PC-3 (cell line): ENCODE results near the gene PADI6. TPM values are rescaled to one million over a fixed set of nuclear protein-coding genes. Genes with fewer than 3 reads are reported as not detected.

Source experiments
- ATAC-seq: fragments of 200-7000 bp; cut with Tn5 transposase; 2 replicates; pipeline ENCODE4 v1.9.1; 2020; ENCODE audit warnings: mild to moderate bottlenecking, moderate library complexity
- BruUV-seq: library from RNA; stranded (reverse); fragments of 400-500 nt; replicated peaks from 2 replicates; lab custom pipeline; 2021; lab: Mats Ljungman, UMichigan
- CTCF ChIA-PET: fragments of 300-600 bp; sonication (Branson Sonifier 250); formaldehyde crosslinking; loops from one replicate; lab custom pipeline; 2022; ENCODE audit warnings: antibody characterized with exemption; lab: Charles Lee
- POLR2A ChIA-PET: fragments of 300-600 bp; sonication (Branson Sonifier 250); formaldehyde crosslinking; loops from one replicate; lab custom pipeline; 2022; ENCODE audit warnings: antibody characterized with exemption; ENCODE audit not compliant: unreplicated experiment; lab: Charles Lee
- DNase-seq: peaks from one replicate; pipeline ENCODE4 v3.0.0-alpha.2; 2015
- H2AFZ ChIP-seq: fragments of 300-600 bp; sonication (generic); 2 replicates; pipeline ENCODE4 v1.6.0; 2016; ENCODE audit warnings: antibody characterized with exemption, low read length
- H3F3A ChIP-seq: fragments of 300-600 bp; sonication (generic); one replicate; pipeline ENCODE4 v1.6.0; 2017; ENCODE audit warnings: antibody characterized with exemption, low read length, control low read depth, mild to moderate bottlenecking; ENCODE audit not compliant: unreplicated experiment
- H3K27ac ChIP-seq: fragments of 300-600 bp; sonication (generic); 2 replicates; pipeline ENCODE4 v1.5.1; 2016; ENCODE audit warnings: mild to moderate bottlenecking, low read length
- H3K27me3 ChIP-seq: fragments of 300-600 bp; sonication (generic); 2 replicates; pipeline ENCODE4 v1.6.1; 2016; ENCODE audit warnings: low read length, mixed read lengths
- H3K36me3 ChIP-seq: fragments of 300-600 bp; sonication (generic); 2 replicates; pipeline ENCODE4 v1.6.1; 2016; ENCODE audit warnings: low read depth, mixed run types, low read length, mixed read lengths
- H3K4me1 ChIP-seq: fragments of 300-600 bp; sonication (generic); 2 replicates; pipeline ENCODE4 v1.5.1; 2016; ENCODE audit warnings: low read length; ENCODE audit not compliant: insufficient read depth
- H3K4me2 ChIP-seq: fragments of 300-600 bp; sonication (generic); 2 replicates; pipeline ENCODE4 v1.6.0; 2016; ENCODE audit warnings: low read length
- H3K4me3 ChIP-seq: fragments of 300-600 bp; sonication (generic); 2 replicates; pipeline ENCODE4 v1.5.1; 2016; ENCODE audit warnings: mild to moderate bottlenecking, low read length, mixed read lengths
- H3K79me2 ChIP-seq: fragments of 300-600 bp; sonication (generic); 2 replicates; pipeline ENCODE4 v1.6.1; 2017; ENCODE audit warnings: low read length, mixed read lengths
- H3K9ac ChIP-seq: fragments of 300-600 bp; sonication (generic); 2 replicates; pipeline ENCODE4 v1.6.0; 2016; ENCODE audit warnings: mild to moderate bottlenecking, low read length
- H3K9me2 ChIP-seq: fragments of 300-600 bp; sonication (generic); replicated peaks from 2 replicates; pipeline ENCODE4 v1.6.1; 2016; ENCODE audit warnings: mixed run types, low read length, mixed read lengths
- H3K9me3 ChIP-seq: fragments of 300-600 bp; sonication (generic); 2 replicates; pipeline ENCODE4 v1.6.1; 2016; ENCODE audit warnings: low read length, mixed read lengths
- H4K20me1 ChIP-seq: fragments of 300-600 bp; sonication (generic); 2 replicates; pipeline ENCODE4 v1.6.1; 2016; ENCODE audit warnings: low read length, mixed read lengths
- EZH2 ChIP-seq: fragments of 300-600 bp; sonication (generic); IDR thresholded peaks from one replicate; pipeline ENCODE4 v1.6.1; 2017; ENCODE audit warnings: antibody characterized with exemption, mild to moderate bottlenecking, low read length; ENCODE audit not compliant: unreplicated experiment
- EZH2phosphoT487 ChIP-seq: fragments of 300-600 bp; sonication (generic); IDR thresholded peaks from 2 replicates; pipeline ENCODE4 v1.6.1; 2018; ENCODE audit warnings: mild to moderate bottlenecking, antibody characterized with exemption, low read length, borderline replicate concordance
- intact Hi-C: fragments of 100-400 bp; cut with micrococcal nuclease; formaldehyde crosslinking; loops from 2 replicates; pipeline ENCODE4 v1.9.0; 2023
- total RNA-seq: library from RNA; depleted of rRNA; stranded (reverse); fragments of >200 nt; gene quantifications from 2 replicates; pipeline ENCODE4 v1.2.3, GENCODE V29; 2014; rRNA removed
- TF ChIP-seq, protein P1 (sequence below): fragments of 300-600 bp; sonication (generic); conservative IDR thresholded peaks from 2 replicates; pipeline ENCODE4 v1.5.1; 2017; ENCODE audit warnings: antibody characterized with exemption, low read depth, mild to moderate bottlenecking, low read length

The PADI6 gene
- total RNA-seq, 1 experiment from 2014 or later = not detected

DNA sequence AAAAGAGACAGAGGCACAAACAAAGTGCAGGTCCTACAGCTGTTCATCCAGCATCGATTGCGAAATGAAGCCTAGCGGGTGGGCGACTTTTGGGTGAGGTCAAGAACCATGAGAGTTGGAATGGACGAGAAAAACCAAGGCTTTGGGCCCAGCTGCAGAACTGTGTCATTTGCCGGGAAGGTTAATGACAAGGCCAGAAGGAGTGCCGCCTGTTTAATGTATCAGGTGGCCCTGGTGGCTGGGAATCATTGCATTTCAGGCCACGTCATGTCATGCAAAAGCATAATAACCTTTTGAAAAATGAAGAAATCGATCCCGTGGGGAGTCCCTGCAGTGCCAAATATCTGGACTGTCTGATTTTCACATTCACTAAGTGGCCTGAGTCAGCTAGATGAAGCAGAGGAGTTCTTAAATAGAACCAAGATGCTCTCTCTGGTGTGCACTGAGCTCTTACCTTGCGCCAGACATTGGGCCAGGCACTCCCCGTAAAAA is 75.6 kb downstream of the PADI6 start:
- H3F3A ChIP-seq = no peaks in the 10 kb centered on the region
- TF ChIP-seq, protein P1, sequence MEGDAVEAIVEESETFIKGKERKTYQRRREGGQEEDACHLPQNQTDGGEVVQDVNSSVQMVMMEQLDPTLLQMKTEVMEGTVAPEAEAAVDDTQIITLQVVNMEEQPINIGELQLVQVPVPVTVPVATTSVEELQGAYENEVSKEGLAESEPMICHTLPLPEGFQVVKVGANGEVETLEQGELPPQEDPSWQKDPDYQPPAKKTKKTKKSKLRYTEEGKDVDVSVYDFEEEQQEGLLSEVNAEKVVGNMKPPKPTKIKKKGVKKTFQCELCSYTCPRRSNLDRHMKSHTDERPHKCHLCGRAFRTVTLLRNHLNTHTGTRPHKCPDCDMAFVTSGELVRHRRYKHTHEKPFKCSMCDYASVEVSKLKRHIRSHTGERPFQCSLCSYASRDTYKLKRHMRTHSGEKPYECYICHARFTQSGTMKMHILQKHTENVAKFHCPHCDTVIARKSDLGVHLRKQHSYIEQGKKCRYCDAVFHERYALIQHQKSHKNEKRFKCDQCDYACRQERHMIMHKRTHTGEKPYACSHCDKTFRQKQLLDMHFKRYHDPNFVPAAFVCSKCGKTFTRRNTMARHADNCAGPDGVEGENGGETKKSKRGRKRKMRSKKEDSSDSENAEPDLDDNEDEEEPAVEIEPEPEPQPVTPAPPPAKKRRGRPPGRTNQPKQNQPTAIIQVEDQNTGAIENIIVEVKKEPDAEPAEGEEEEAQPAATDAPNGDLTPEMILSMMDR = no peak
- TF ChIP-seq EZH2 = no peak
- TF ChIP-seq EZH2phosphoT487 = no peak
- peaks cover 8% of the 10 kb centered on the region; the same call in 1 of the 2 replicates for H3K4me1 ChIP-seq
- no peak overlapping the region for H2AFZ ChIP-seq
- H3K4me2 ChIP-seq = no peak overlapping the region
- H3K9me2 ChIP-seq = no peaks in the 10 kb centered on the region
- BruUV-seq = no TSS peak
- DNase-seq (no peak), ATAC-seq (no peak)
- intact Hi-C loops = no loop called here
- ChIA-PET CTCF (no interaction called here), POLR2A (no interaction called here)
- H3K27me3 ChIP-seq = no peaks in the 10 kb centered on the region
- no peaks in the 10 kb centered on the region for H3K36me3 ChIP-seq
- no peak overlapping the region for H3K4me3 ChIP-seq
- no peak overlapping the region for H3K27ac ChIP-seq
- H3K9ac ChIP-seq = no peak overlapping the region
- no peaks in the 10 kb centered on the region for H3K9me3 ChIP-seq
- H3K79me2 ChIP-seq = no peaks in the 10 kb centered on the region
- H4K20me1 ChIP-seq = no peaks in the 10 kb centered on the region

Other genes with a start within 250 kb of the PADI6 start
- gene PADI1, start 167.1 kb upstream of the PADI6 start, total RNA-seq = 0.35 and 0.73 TPM in 2 replicates
- gene PADI3, start 123.1 kb upstream of the PADI6 start, total RNA-seq = 0.26 TPM in 1 of 2 replicates, not detected in the other
- 0.04 and 0.92 TPM in 2 replicates for gene PADI4, start 64.0 kb upstream of the PADI6 start, total RNA-seq
- 82.7 and 95.2 TPM in 2 replicates for gene RCC2, start 67.5 kb downstream of the PADI6 start, total RNA-seq
- 11.2 and 11.3 TPM in 2 replicates for gene ARHGEF10L, start 167.5 kb downstream of the PADI6 start, total RNA-seq